Skeletal muscle cell (primary cell): ENCODE results near the gene PTCRA.
A peak's percentile ranks its signal among the peaks of the same experiment; 100 is the strongest.
"Not testable (repeated sequence)": the region's sequence is repeated elsewhere in the genome, so short reads cannot be mapped to it uniquely, and the experiment has no call there.

ENCODE experiments used
- DNase-seq: peaks from one replicate; pipeline ENCODE4 v3.0.0-alpha.2; 2010; ENCODE audit warnings: low read depth
- H3K4me3 ChIP-seq: 2 replicates; pipeline ENCODE4 v1.5.1; 2011; ENCODE audit warnings: low read depth, mild to moderate bottlenecking, control low read depth, low read length, moderate library complexity

The PTCRA gene

GRCh38 chr6:42938428-42938796, 22.6 kb downstream of the PTCRA start:
- no peak overlapping the region for H3K4me3 ChIP-seq
- no peak for DNase-seq

DNA sequence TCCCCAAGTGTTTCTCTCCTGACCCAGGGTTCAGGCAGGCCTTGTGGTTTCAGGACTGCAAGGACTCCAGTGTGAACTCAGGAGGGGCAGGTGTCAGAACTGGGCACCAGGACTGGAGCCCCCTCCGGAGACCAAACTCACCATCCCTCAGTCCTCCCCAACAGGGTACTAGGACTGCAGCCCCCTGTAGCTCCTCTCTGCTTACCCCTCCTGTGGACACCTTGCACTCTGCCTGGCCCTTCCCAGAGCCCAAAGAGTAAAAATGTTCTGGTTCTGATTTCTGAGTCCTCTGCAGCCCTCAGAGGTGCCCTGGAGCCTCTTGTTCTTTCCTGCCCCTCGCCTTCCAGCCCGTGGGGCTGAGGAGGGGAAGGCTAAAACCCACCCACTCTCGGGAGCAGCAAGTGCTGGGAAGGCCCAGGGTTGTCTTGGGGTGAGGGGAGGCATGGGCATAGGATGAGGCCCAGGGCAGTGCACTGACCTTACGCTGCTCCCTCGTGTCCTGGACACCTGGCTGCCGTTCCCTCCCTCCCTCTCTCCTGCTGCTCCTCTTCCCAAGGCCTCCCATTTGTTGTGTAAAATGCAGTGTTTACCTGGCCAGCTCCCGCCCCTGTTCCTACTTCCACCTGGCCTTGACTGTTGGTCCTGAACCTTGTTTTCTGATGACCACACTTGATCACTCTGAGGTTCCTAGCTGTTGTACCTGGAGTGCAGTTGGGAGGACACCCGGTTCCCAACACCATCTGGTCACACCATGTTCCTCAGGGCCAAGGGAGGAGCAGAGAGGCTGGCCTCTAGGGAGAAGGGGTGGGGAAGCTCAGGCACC, 23.3 kb downstream of the PTCRA start:
- no peak overlapping the region for H3K4me3 ChIP-seq
- DNase-seq, result no peak

GRCh38 chr6:42939810-42940167, 23.9 kb downstream of the PTCRA start:
- DNase-seq, result no peak

GRCh38 chr6:42940493-42941045, 24.7 kb downstream of the PTCRA start:
- DNase-seq, result no peak
- H3K4me3 ChIP-seq, result no peak overlapping the region

More at GRCh38 chr6:42939810-42940167, 23.9 kb downstream of the PTCRA start:
- no peak overlapping the region for H3K4me3 ChIP-seq

DNA sequence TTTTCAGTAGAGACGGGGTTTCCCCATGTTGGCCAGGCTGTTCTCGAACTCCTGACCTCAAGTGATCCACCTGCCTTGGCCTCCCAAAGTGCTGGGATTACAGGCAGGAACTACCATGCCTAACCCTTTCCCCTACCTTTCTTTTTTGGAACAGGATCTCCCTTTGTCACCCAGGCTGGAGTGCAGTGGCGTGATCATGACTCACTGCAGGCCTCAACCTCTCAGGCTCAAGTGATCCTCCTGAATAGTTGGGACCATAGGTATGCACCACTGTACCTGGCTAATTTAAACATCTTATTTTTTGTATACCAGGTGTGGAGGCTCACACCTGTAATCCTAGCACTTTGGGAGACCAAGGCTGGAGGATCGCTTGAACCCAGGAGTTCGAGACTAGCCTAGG, 25.5 kb downstream of the PTCRA start:
- DNase-seq, H3K4me3 ChIP-seq: not testable (repeated sequence)

- DNase-seq, result no peak
- H3K4me3 ChIP-seq, result no peak overlapping the region
Observed at GRCh38 chr6:42942444-42942843, 26.6 kb downstream of the PTCRA start.

GRCh38 chr6:42947950-42948349, 32.1 kb downstream of the PTCRA start:
- DNase-seq, result no peak
- no peak overlapping the region for H3K4me3 ChIP-seq

DNA sequence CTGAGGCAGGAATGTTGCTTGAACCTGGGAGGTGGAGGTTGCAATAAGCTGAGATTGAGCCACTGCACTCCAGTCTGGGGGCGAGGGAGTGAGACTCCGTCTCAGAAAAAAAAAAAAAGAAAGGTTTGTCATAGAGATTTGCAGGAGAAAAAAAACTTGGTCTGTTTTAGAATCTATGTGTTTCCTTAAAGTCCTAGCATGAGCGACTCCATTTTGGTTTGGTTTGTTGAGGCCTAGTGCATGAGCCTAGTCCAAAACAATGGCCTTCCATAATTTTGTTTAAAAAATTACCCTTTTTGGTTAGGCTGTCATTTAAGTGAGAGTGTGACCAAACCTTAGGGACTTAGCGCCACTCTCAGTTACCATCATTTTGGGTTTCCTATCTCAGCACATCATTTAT, 36.5 kb downstream of the PTCRA start:
- DNase-seq, result no peak
- no peak overlapping the region for H3K4me3 ChIP-seq

DNA sequence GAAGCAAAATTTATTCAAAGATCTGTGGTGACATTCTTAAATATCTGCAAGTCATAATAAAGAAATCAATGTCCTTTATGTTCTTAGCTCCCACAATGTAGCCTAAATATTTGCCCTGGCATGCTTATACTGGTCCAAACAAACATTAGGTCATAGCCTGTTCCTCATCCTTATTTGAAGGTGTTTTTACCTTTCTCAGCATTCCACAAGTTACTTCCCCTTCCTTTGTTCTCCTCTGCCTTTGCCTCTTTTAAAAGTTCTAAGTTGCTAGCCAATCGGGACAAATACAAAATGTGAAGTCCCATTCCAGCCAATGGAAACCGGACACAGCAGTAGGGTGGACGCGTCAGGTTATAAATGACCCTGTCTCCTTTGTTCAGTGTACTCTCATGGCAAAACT, 38.6 kb downstream of the PTCRA start:
- H3K4me3 ChIP-seq, DNase-seq: not testable (repeated sequence)

GRCh38 chr6:42958125-42958524, 42.3 kb downstream of the PTCRA start:
- no peak overlapping the region for H3K4me3 ChIP-seq
- DNase-seq, result no peak

DNA sequence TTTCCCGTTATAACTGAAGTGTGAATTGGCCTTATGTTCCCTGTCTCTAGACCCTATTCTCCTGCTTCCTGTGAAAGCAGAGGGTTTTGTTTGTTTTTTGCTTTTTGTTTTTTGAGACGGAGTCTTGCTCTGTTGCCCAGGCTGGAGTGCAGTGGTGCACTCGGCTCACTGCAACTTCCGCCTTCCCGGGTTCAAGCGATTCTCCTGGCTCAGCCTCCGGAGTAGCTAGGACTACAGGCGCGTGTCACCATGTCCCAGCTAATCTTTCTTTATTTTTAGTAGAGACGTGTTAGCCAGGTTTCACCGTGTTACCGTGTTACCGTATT, 44.0 kb downstream of the PTCRA start:
- peak overlapping the region; percentile 44 for H3K4me3 ChIP-seq

DNA sequence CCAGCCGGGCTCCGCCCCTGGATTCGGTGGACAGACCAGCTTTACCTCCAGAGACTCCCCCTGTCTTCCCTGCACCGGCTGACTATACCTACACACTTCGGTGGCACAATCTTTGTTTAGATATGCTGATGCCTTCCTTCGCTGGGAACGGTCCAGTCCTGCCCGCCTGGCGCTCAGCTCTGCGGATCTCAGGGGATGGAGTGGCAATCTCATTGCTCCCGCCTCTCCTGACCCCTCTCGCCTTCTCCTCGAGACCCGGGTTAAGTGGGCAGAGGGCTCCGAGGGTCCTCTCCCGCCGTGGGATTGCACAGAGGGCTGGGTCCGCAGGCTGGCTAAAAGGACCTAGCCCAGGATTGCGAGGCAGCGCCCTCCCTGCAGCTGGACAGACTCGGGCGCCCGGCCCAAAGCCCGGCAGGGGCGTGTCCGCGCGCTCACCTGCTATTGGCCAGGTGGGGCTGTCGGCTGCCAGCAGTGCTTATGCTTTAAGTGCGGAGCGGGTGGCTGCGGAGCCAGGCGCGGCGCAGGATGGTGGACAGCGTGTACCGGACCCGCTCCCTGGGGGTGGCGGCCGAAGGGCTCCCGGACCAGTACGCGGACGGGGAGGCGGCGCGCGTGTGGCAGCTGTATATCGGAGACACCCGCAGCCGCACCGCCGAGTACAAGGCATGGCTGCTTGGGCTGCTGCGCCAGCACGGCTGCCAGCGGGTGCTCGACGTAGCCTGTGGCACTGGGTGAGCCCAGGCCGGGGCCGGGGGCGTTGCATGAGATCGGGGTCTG, 44.6 kb downstream of the PTCRA start, which contains the start of gene GNMT:
GNMT (plus strand) TSS at position 512 of the 777 bp plus-strand sequence; CDS start at position 526, 14 bp downstream.
- H3K4me3 ChIP-seq, result peak within 1 kb of the TSS; percentile 44
- DNase-seq, result no peak

More for the DNA sequence above, 44.0 kb downstream of the PTCRA start:
- DNase-seq, result no peak

DNA sequence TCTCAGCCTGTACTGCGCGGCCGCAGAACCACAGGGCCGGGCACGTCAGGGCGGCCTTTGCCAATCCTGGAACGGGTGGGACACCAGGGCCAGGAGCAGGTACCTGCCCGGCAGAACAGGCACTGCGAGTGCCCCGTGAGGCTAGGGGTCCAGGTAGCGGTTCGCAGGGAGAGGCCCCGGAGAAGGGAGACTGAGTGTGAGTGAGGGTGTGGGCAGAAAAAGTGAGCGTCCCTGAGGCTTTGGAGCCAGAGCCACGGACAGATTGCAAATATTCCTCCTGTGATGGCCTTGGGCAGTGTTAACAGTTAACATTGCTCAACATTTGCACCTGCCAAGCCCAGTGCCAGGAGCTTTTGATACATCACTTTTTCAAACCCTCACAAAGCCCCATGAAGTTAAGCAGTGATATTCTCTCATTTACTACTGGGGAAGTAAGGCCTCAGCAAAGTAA, 45.2 kb downstream of the PTCRA start:
- H3K4me3 ChIP-seq, result peak overlapping the region; percentile 44

DNA sequence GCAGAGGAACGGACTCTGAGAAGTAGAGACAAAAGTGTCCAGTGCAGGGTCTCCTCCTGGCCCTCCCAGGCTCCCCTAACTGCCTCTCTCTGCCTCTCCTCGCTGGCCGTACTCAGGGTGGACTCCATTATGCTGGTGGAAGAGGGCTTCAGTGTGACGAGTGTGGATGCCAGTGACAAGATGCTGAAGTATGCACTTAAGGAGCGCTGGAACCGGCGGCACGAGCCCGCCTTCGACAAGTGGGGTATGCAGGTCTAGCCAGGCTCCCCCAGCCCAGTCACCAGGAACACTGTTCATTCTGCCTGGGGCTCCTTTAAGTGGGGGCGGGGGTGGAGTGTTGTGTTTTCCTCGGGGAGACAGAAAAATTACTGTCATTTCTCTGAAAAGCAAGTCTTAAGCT, 46.2 kb downstream of the PTCRA start:
- no peak for DNase-seq
- H3K4me3 ChIP-seq, result no peak overlapping the region

More for the DNA sequence above, 45.2 kb downstream of the PTCRA start:
- DNase-seq, result no peak

GRCh38 chr6:42962502-42963178, 46.8 kb downstream of the PTCRA start:
- no peak overlapping the region for H3K4me3 ChIP-seq
- no peak for DNase-seq

DNA sequence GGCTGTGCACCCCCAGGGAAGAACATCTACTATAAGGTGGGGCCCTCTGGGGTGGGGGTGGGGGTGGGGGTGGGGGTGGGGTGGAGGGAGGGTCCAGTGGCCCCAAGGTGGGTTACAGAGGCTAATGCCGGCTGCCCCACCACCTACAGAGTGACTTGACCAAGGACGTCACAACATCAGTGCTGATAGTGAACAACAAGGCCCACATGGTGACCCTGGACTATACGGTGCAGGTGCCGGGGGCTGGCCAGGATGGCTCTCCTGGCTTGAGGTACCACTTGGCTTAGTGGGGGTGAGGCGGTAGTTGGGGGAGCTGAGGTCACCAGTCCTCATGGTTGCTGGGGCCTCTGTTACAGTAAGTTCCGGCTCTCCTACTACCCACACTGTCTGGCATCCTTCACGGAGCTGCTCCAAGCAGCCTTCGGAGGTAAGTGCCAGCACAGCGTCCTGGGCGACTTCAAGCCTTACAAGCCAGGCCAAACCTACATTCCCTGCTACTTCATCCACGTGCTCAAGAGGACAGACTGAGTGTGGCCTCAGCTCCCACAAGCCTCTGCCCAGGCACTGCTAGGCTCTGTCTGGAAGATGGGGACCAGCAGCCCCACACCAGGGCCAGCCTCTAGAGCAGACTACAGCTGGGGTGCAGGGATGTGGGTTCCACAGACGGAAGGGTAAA, 47.5 kb downstream of the PTCRA start:
- DNase-seq, result no peak
- no peak overlapping the region for H3K4me3 ChIP-seq

GRCh38 chr6:42963855-42964605, 48.2 kb downstream of the PTCRA start:
- no peak for DNase-seq
- H3K4me3 ChIP-seq, result no peak overlapping the region

GRCh38 chr6:42966571-42966970, 50.7 kb downstream of the PTCRA start:
- no peak overlapping the region for H3K4me3 ChIP-seq
- no peak for DNase-seq

GRCh38 chr6:42967228-42967627, 51.4 kb downstream of the PTCRA start:
- DNase-seq, result no peak
- no peak overlapping the region for H3K4me3 ChIP-seq
